ENCODE results near the gene TMEM59L.

DNA sequence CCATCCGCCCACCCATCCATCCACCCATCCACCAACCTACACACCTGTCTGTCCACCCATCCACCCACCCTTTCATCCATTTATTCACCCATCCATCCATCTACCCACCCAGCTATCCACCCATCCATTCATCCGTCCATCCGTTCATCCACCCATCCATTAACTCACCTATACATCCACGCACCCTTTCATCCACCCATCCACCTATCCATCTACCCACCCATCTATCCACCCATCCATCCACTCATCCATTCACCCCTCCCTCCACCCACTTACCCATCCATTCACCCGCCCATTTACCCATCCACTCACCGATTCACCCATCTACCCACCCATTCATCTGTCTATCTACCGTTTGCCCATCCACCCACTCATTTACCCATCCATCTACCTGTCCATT is 41.8 kb downstream of the TMEM59L start:
- TF ChIP-seq ZNF37A (tag by site-specific recombination; IDR thresholded peaks at IDR 0.05) = no peak
- no peak for TF ChIP-seq ZNF555 (tag by site-specific recombination; conservative IDR thresholded peaks at IDR 0.05)
- TF ChIP-seq ZNF658 (tag by site-specific recombination; IDR thresholded peaks at IDR 0.05) = no peak
- TF ChIP-seq, protein P1, sequence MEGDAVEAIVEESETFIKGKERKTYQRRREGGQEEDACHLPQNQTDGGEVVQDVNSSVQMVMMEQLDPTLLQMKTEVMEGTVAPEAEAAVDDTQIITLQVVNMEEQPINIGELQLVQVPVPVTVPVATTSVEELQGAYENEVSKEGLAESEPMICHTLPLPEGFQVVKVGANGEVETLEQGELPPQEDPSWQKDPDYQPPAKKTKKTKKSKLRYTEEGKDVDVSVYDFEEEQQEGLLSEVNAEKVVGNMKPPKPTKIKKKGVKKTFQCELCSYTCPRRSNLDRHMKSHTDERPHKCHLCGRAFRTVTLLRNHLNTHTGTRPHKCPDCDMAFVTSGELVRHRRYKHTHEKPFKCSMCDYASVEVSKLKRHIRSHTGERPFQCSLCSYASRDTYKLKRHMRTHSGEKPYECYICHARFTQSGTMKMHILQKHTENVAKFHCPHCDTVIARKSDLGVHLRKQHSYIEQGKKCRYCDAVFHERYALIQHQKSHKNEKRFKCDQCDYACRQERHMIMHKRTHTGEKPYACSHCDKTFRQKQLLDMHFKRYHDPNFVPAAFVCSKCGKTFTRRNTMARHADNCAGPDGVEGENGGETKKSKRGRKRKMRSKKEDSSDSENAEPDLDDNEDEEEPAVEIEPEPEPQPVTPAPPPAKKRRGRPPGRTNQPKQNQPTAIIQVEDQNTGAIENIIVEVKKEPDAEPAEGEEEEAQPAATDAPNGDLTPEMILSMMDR (tag by site-specific recombination; IDR thresholded peaks at IDR 0.05) = no peak
- TF ChIP-seq ZSCAN16 (tag by site-specific recombination; IDR thresholded peaks at IDR 0.05) = no peak
- TF ChIP-seq GLIS2 (tag by site-specific recombination; IDR thresholded peaks at IDR 0.05) = no peak
- no peak for TF ChIP-seq MYNN (tag by site-specific recombination; IDR thresholded peaks at IDR 0.05; ENCODE audit: borderline replicate concordance)
- TF ChIP-seq ZNF596 (tag by site-specific recombination; IDR thresholded peaks at IDR 0.05) = no peak
- TF ChIP-seq ZNF677 (tag by site-specific recombination; IDR thresholded peaks at IDR 0.05) = no peak
- no peak for TF ChIP-seq KLF10 (tag by site-specific recombination; IDR thresholded peaks at IDR 0.05)
- no peak for TF ChIP-seq TCF7L2 (IDR thresholded peaks at IDR 0.05; ENCODE audit: borderline replicate concordance, low read depth, low read length)
- no peak for TF ChIP-seq ZNF335 (tag by site-specific recombination; conservative IDR thresholded peaks at IDR 0.05)
- TF ChIP-seq ZNF530 (tag by site-specific recombination; IDR thresholded peaks at IDR 0.05; ENCODE audit: low read depth) = no peak
- TF ChIP-seq ZNF830 (tag by site-specific recombination; IDR thresholded peaks at IDR 0.05; ENCODE audit: low read depth) = no peak
